CD4-positive, alpha-beta T cell treated with Interleukin-4 for 1 hour (primary cell): ENCODE results near the gene PRR20G.
A peak's percentile ranks its signal among the peaks of the same experiment; 100 is the strongest.
"Not testable (repeated sequence)": the region's sequence is repeated elsewhere in the genome, so short reads cannot be mapped to it uniquely, and the experiment has no call there.

Source experiments
- DNase-seq, 2 donors: peaks; one replicate each; pipeline ENCODE4 v3.0.0-alpha.2; 2020 to 2022

Gene PRR20G

DNA sequence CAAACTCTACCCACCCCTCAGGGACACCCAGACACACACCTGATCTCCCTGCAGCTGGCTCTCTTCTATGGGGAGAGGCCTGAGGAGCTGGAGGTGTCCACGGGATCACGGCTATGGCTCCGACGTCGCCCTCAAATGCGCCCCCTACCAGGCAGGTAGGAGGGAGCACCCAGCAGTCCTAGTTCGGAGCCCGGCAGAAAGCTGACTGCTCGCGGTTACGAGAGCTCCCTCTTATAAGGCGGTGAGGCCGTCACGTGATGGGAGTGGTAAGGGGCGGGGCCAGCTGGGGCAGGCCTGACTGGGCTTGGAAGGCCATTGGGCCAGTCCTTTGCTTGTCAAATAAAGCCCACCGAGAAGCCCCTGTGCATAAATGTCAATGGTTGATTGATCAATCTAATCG is at the start of gene PRR20G:
TSS of gene PRR20G (minus strand) at position 207 of the 400 bp plus-strand sequence. CDS start 681 bp downstream, outside the sequence.
- no peak for DNase-seq

DNA sequence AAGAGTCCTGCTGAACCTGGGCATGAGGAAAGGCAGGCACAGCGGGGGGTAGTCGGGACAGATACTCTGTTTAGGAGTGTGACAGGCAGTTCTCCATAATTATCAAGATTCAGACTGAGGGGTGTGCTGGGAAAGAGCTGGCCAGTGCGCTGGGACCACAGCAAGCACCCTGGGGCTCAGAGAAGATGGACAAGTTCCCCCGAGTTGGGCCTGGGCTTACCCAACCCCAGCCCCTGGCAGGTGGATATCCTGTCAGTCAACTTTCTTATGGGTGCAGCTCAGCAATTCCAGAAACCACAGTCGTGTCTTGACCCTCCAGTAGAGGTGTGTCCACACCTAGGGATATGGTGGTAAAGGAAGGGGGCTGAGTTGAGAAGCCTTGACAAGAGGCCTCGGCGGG is 49.2 kb upstream of the PRR20G start:
- no peak for DNase-seq

DNA sequence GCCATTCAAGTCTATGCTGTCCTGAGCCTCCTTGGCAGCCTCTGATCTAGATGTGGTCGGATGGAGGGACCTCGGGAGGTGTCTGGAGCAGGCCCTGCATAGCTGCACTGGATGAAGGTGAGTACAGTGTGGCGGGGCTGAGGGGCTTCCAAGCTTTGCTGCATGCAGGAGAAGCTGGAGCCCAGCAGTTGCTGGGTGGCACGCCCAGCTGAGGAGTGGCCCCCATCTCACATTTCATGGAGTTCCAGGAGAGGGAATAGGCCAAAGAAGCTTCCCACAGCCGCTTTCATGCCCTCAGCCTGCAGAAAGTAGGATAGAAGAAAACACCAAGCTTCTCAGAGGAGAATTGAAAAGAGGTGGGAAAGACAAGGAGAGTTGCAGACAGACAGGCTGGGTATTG is 48.3 kb upstream of the PRR20G start:
- no peak for DNase-seq

GRCh38 chr3:127330385-127330784 is 42.5 kb upstream of the PRR20G start:
- DNase-seq, result no peak

DNA sequence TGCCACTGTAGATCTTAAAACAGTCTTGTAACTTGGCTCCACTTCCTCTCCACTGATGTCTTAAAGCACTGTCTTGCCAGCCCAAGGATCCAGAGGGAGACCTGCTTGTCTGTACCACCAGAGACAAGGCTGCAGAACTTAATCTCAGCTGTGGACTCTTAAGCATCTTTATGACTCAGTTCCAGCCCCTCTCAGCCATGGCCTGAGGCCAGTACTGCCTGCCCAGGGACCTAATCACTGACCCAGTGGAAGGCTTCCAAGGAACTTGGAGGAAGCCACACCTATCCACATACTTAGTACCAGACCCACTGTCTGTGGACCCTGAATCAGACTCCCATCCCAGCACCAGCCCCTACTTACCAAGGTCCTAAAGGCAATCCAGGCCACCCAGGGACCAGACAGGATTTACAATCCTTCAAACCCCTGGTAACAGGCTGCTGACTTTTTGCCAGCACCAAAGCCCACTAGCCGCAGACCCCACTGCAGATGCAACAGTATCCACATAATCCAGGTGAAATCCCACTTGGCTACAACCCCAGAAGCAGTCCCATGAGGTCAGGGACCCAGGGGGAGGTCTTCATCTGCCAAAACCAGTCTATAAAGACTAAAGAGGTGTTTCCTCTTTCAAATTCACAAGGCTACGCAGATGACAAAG is 41.9 kb upstream of the PRR20G start:
- no peak for DNase-seq

- no peak for DNase-seq
These were observed 40.6 kb upstream of the PRR20G start for GRCh38 chr3:127328421-127328820.

- DNase-seq, result no peak
These were observed 38.5 kb upstream of the PRR20G start for GRCh38 chr3:127326341-127326740.

- no peak for DNase-seq
These were observed 37.7 kb upstream of the PRR20G start for GRCh38 chr3:127325629-127325961.

DNA sequence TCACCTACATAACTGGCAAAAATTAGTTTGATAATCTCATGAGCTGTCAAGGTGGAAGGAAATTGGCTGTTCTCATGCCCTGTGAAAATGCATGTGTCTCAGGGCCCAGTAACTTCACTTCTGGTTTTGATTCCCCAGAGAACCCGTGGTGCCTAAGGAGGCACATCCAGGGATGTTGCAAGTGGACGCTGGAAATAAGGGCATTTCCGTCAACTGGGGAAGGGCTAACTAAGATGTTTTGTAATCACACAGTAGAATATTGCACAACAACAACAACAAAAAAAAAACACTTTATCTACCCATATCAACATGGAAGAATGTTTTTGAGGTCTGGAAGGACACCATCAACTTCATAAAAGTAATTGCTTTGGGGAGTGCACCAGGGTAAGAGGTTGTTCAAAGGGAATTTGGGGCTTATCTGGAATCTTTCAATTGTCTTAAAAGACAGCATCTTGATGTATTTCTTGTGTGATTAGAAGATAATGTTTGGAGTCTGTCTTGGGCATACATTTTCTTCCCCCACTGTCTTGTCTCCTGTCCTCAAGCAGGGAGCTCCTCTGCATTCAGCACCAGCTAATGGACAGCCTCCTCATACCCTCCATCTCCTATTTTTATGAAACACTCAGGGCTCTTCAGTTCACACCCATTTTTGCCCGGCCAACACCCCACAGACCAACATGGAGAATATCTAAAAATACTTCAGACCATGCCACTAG is 37.2 kb upstream of the PRR20G start:
- DNase-seq, result no peak

DNA sequence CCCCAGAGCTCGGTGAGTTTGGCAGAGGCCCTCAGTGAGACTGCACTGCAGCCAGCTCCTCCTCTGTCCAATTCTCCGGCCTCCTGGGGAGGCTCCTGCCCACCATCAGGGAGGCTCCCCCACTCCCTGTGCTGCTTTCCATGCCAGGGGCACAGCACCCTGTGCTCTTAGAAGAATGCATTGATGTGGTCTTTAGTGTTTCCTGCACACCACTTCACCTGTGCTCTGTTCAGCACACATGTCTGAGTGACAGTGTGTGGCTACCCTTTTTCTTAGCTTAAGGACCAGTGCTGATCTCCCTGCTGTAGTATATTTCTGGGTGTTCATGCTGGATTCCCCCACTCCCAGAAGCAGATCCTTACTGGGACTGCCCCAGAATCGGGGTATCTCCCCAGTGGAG is 36.2 kb upstream of the PRR20G start:
- no peak for DNase-seq

- DNase-seq, result no peak
These were observed 35.7 kb upstream of the PRR20G start for GRCh38 chr3:127323581-127323980.

DNA sequence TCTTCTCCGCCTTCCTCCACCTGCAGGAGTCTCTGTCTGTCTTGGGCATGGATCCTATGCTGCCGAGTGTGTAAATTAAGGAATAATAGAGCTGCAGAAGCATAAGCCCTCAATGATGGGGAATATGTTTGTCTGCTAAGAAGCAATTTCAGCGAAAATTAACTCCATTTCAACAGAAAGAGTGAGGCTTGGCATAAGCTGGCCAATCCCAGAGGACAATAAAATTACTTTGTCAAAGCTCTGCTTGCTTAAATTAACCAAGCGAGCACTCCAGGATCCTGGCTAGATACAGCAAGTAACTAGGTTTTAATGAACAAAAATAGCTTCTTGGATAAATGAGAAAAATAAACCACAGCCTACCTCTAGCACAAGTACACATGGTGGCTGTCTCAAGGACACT is 33.5 kb upstream of the PRR20G start:
- no peak for DNase-seq

GRCh38 chr3:127320529-127321121 is 32.8 kb upstream of the PRR20G start:
- DNase-seq, result no peak

GRCh38 chr3:127316685-127317084 is 28.8 kb upstream of the PRR20G start:
- no peak for DNase-seq

DNA sequence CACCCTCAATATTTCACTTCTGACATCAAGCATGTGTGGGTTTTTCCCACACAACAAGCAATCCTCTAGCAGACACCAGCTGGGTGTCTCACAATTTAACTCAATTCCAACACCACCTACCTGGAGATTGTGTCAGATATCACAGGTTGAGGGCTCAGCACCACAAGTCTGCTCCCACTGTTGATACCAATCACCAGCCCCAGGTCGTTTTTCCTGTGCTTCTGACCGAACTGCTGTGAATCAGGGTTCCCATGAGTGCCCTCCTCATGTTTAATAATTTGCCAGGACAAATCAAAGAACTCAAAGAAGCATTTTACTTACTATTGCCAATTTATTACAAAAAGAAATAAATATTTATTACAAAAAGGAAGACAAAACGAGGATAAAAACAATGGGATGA is 25.0 kb upstream of the PRR20G start:
- no peak for DNase-seq

DNA sequence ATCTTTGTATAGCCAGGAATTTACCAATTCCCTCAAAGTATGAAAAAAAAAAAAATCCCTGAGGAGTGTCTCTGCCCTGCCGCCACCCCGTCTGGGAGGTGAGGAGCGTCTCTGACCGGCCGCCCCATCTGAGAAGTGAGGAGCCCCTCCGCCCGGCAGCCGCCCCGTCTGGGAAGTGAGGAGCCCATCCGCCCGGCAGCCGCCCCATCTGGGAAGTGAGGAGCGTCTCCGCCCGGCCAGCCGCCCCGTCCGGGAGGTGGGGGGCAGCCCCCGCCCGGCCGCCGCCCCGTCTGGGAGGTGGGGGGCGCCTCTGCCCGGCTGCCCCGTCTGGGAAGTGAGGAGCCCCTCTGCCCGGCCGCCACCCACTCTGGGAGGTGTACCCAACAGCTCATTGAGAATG is 21.0 kb upstream of the PRR20G start:
- not testable (repeated sequence) for DNase-seq

DNA sequence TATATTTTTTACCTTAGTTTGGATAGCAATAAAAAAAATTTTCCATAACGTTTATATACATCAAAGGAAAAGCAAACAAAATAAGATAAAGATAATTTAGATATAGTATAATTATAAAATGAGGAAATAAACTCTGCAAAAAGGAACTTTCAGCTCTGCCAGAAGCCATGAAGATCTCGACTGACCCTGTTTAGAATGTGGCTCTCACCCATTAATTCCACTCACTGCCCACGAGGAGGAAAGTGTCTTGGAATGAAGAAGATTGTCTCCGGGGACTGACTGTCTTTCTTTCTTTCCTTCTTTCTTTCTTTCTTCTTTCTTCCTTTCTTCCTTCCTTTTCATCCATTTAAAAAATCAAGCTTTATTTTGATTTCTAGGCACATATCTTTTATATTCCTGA is 20.1 kb upstream of the PRR20G start:
- DNase-seq, result no peak

GRCh38 chr3:127307112-127307835 is 19.4 kb upstream of the PRR20G start:
- DNase-seq, result no peak

DNA sequence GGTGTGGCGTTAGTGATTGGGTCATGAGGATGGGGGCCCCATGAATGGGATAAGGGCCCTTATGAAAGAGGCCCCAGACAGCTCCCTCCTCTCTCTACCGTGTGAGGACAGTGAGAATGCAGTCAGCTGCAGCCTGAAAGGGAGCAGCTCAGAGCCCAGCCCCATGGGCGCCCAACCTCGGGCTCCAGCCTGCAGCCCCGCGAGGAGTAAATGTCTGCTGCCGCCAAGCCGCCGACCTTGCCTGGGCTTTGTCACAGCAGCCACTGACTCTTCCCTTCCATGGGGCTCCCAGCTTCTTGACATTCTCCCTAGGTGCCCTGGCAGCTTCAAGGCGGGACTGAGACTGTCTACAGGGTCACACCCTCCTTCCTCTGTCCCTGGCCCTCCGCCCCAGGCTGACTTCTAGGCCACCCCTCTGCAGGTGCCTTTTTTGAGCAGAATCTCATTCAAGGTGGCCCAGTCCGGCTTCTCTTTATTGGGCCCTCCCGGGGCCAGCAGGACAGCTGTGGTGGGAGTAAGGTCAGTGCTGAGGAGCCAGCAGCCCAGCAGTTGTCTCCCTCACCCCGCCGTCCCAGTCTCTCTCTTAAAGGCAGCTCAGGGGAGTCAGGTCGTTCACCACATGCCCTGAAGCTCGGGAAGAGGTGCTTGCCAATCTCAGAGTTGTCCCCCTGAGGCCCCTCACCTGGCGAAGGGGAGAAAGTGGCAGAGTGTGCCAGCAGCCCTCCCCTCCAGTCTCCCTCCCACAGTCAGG is 18.7 kb upstream of the PRR20G start:
- DNase-seq, result no peak

DNA sequence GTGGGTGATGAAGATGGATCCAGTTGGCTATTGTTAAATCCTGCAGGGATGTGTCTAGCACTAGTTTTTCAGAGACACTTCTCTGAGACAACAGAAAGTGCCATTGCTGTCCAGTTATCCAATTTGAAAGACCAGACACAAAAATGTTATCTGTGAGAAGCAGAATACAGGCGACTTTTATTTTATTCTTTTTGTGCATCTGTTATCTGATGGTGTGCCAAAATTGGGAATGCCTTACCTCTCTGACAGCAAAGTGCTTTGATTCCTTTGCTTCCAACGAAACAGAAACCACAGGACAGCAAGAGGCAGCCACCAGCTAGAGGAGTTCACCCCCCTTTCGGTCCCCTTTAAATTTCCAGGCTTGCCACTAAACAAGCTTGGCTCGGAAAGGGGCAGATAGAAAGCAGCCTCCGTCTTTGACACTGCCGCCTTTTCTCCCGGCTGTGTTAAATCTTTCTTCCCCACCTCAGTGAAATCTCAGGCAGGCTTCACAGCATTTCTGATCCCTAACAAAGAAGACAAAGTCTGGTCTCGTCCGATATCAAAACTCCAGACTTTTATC is 17.7 kb upstream of the PRR20G start:
- DNase-seq, result no peak

GRCh38 chr3:127304121-127304744 is 16.4 kb upstream of the PRR20G start:
- DNase-seq, result no peak

GRCh38 chr3:127299276-127299675 is 11.4 kb upstream of the PRR20G start:
- peak in 1 of 2 donors; percentile 63 for DNase-seq
